ENCODE results near the gene MET.

DNA sequence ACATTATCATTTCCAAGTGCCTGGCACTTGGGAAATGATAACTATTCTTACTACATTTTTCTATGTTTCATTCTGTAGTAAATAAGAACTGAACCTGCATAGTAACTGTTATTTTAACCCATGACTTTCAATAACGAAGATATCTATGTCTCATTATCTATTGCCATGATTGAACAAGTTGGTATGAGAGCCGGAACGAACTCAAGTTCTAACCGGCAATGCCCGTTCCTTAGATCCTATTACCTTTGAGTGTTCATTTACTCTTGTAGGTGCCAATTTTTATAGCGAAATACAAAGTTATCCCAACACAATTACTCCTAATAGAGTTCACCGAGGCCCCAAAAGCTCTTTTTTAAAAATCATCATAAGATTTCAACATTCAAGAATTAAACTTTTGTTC, 885 bp upstream of the MET start:
- TF ChIP-seq, protein P1, sequence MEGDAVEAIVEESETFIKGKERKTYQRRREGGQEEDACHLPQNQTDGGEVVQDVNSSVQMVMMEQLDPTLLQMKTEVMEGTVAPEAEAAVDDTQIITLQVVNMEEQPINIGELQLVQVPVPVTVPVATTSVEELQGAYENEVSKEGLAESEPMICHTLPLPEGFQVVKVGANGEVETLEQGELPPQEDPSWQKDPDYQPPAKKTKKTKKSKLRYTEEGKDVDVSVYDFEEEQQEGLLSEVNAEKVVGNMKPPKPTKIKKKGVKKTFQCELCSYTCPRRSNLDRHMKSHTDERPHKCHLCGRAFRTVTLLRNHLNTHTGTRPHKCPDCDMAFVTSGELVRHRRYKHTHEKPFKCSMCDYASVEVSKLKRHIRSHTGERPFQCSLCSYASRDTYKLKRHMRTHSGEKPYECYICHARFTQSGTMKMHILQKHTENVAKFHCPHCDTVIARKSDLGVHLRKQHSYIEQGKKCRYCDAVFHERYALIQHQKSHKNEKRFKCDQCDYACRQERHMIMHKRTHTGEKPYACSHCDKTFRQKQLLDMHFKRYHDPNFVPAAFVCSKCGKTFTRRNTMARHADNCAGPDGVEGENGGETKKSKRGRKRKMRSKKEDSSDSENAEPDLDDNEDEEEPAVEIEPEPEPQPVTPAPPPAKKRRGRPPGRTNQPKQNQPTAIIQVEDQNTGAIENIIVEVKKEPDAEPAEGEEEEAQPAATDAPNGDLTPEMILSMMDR (IDR thresholded peaks at IDR 0.05; ENCODE audit: low read depth, low read length, missing input control): no peak
- no peak for TF ChIP-seq RXRA (IDR thresholded peaks at IDR 0.05)
- TF ChIP-seq MAX (IDR thresholded peaks at IDR 0.05): no peak
